Testis (tissue), 3 donors: Measurements from ENCODE around the gene TOX2. TPM values are rescaled to one million over a fixed set of nuclear protein-coding genes. Genes with fewer than 3 reads are reported as not detected.
A peak's percentile ranks its signal among the peaks of the same experiment; 100 is the strongest.

Experiments
- DNase-seq: peaks from one replicate; pipeline ENCODE4 v3.0.0-alpha.2; 2019
- H3K27ac ChIP-seq, 2 donors: fragments of 200-600 bp; sonication (generic); one replicate each; pipeline ENCODE4 v1.5.1; 2019
- H3K27me3 ChIP-seq: fragments of 200-600 bp; sonication (generic); one replicate; pipeline ENCODE4 v1.5.1; 2019
- H3K36me3 ChIP-seq: fragments of 200-600 bp; sonication (generic); one replicate; pipeline ENCODE4 v1.5.1; 2017; ENCODE audit warnings: low read depth; ENCODE audit errors: missing control alignments
- H3K4me1 ChIP-seq: fragments of 200-600 bp; sonication (generic); one replicate; pipeline ENCODE4 v1.5.1; 2019
- H3K4me3 ChIP-seq, 2 donors: fragments of 200-600 bp; sonication (generic); one replicate each; pipeline ENCODE4 v1.5.1; 2017 to 2019
- H3K9me3 ChIP-seq: fragments of 200-600 bp; sonication (generic); one replicate; pipeline ENCODE4 v1.5.1; 2017
- POLR2A ChIP-seq: fragments of 450-650 bp; IDR thresholded peaks from one replicate; pipeline ENCODE4 v1.6.1; 2017; ENCODE audit warnings: antibody characterized with exemption, mild to moderate bottlenecking, moderate library complexity
- WGBS, 2 donors: methylation state at CpG; one replicate each; pipeline ENCODE4 v1.1.5; 2018; 5-methylcytosine and 5-hydroxymethylcytosine counted together
- intact Hi-C: fragments of 100-400 bp; cut with DNase I; formaldehyde crosslinking; loops from one replicate; pipeline ENCODE4 v1.15.1; 2023; ENCODE audit warnings: low total_unique reads
- polyA plus RNA-seq: library from polyadenylated mRNA; stranded (reverse); fragments of 350-450 nt; fragmentation: Illumina TruSeq; extraction: RNeasy Lipid Tissue Mini Kit (QIAGEN cat#74804); gene quantifications from one replicate; pipeline ENCODE4 v1.2.3, GENCODE V29; 2014; ENCODE audit warnings: low read depth, low replicate concordance; ENCODE audit not compliant: insufficient read depth
- total RNA-seq, 2 donors: library from RNA; depleted of rRNA; stranded (reverse); fragments of >200 nt; gene quantifications; one replicate each; pipeline ENCODE4 v1.2.3, GENCODE V29; 2016
- TF ChIP-seq, protein P1 (sequence below), 3 experiments: fragments of 450-650 bp in 2 of 3; fragments of 200-600 bp in 1 of 3; sonication (generic) in 1 of 3; IDR thresholded peaks; one replicate each; pipeline ENCODE4 v1.5.1; 2016 to 2019; ENCODE audit warnings: antibody characterized with exemption in 3 of 3, mild to moderate bottlenecking in 2 of 3, moderate library complexity in 1 of 3

TOX2 gene
- total and polyA plus RNA-seq, 3 donors from 2014 or later = 43.8 to 67.0 (median 48.1) TPM

DNA sequence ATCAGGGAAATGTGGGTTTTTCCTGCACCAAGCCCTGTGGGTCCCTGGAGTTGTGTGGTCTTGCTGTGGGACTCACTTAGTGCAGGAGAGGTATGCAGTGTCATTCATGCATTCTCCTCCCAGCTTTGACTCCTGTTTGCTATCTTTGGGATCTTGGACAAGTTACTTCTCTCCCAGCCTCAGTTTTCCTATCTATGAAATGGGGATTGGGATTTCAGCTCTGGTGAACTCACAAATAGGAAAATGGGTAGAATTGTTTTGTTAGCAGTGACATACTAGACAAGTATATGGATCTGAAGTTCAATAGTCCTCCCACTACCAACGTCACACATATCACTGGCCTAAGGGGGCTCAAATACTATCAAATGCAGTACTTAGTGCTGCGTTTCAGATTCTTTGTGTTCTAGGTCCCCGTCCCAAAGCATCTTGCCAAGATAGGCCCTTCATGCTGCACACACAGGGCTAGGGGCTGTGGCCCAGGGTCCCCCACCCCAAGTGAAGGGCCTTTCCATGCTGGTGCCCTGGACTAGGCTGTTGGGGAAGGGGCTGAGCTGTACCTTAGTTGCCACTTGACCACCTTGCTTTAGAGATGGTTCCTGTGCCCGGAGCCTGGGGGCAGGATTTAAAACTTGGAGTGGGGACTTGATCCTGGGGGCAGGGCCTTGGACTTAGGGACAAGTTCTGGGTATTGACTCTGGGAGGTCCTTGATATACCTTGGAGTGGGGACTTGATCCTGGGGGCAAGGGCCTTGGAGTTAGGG, 98.0 kb downstream of the TOX2 start:
- no peak for DNase-seq
- intact Hi-C loops = no loop called here
- peaks cover 4% of the 10 kb centered on the region for H3K4me1 ChIP-seq
- H3K27me3 ChIP-seq = no peaks in the 10 kb centered on the region
- no peak overlapping the region for H3K27ac ChIP-seq
- no peaks in the 10 kb centered on the region for H3K36me3 ChIP-seq
- H3K4me3 ChIP-seq = no peak overlapping the region
- TF ChIP-seq, protein P1, sequence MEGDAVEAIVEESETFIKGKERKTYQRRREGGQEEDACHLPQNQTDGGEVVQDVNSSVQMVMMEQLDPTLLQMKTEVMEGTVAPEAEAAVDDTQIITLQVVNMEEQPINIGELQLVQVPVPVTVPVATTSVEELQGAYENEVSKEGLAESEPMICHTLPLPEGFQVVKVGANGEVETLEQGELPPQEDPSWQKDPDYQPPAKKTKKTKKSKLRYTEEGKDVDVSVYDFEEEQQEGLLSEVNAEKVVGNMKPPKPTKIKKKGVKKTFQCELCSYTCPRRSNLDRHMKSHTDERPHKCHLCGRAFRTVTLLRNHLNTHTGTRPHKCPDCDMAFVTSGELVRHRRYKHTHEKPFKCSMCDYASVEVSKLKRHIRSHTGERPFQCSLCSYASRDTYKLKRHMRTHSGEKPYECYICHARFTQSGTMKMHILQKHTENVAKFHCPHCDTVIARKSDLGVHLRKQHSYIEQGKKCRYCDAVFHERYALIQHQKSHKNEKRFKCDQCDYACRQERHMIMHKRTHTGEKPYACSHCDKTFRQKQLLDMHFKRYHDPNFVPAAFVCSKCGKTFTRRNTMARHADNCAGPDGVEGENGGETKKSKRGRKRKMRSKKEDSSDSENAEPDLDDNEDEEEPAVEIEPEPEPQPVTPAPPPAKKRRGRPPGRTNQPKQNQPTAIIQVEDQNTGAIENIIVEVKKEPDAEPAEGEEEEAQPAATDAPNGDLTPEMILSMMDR (IDR thresholded peaks at IDR 0.05) = no peak
- no peak for TF ChIP-seq POLR2A
- WGBS, 2 donors = 88 to 93% methylated on average over 4 of the region's 4 CpGs
- no peaks in the 10 kb centered on the region for H3K9me3 ChIP-seq

DNA sequence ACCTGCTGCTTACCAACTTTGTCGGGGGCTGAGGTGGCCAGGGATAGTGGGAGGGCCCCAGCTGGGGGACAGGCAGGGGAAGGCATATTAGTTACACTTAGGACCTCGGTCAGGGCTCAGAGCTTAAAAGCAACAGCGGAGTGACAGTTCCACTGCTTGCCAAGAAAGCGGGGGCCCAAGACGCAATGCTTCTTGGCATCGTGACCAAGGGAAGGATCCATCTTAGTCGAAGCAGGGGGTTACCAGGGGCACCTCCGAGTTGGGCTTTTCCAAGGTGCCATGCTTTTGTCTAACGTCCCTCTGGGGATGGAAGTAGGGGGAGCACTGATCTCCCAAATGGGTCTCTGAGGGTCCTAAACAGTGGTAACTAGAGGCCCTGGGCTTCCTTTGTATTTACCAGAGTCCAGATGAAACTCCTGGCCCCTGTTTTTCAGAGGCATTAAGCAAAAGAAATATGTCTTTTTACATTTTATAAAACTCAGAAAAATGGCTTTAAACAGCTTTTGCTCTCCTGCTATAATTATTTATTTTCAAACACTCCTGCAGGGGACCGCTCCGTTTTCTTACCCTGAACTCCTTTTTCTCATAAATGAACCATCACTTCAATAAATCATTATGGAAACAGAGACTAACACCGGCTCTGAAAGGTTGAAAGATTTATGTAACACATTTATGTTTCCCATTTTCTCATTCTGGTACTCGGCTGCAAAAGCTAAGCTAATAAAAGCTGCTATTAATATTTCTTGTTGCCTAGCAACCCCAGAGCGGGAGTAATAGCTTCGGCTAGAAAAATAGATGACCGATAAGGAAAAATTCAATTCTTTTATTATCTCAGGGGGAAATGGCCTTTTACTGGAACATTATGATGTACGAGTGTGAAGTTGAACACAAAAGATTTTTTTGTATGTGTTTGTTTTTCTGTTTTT, 100.4 kb downstream of the TOX2 start:
- DNase-seq = peak; percentile 59
- H3K4me3 ChIP-seq = no peak overlapping the region
- H3K36me3 ChIP-seq = no peaks in the 10 kb centered on the region
- intact Hi-C loops = no loop called here
- H3K4me1 ChIP-seq = peaks cover 7% of the 10 kb centered on the region
- no peak for TF ChIP-seq POLR2A
- TF ChIP-seq, protein P1 (IDR thresholded peaks at IDR 0.05) = no peak
- no peaks in the 10 kb centered on the region for H3K27me3 ChIP-seq
- WGBS, 2 donors = 36 to 40% methylated on average over 17 of the region's 17 CpGs
- no peaks in the 10 kb centered on the region for H3K9me3 ChIP-seq
- H3K27ac ChIP-seq = no peak overlapping the region

DNA sequence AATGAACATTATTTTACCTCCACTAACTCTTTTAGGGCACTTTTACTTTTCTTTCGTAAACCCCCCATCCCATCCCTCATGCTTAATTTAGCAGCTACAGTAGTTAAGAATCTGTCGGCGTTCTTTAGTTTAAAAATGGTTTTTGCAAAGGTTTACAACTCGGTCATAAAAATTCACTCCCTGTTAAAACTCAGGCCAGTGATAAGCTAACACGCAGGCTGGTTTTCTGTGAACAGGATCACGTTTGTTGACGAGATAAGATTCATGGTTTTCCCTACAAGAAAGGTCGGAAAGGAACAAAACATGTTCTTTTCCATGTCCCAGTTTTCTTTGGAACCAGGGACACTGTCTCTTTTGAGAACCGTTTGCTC, 101.1 kb downstream of the TOX2 start:
- H3K9me3 ChIP-seq = no peaks in the 10 kb centered on the region
- H3K27me3 ChIP-seq = no peaks in the 10 kb centered on the region
- peaks cover 7% of the 10 kb centered on the region for H3K4me1 ChIP-seq
- WGBS, 2 donors = 29 to 32% methylated on average over 9 of the region's 9 CpGs
- no peak overlapping the region for H3K27ac ChIP-seq
- H3K4me3 ChIP-seq = no peak overlapping the region
- no peak for DNase-seq
- no peak for TF ChIP-seq POLR2A
- TF ChIP-seq, protein P1 (IDR thresholded peaks at IDR 0.05) = no peak
- no peaks in the 10 kb centered on the region for H3K36me3 ChIP-seq
- intact Hi-C loops = no loop called here

DNA sequence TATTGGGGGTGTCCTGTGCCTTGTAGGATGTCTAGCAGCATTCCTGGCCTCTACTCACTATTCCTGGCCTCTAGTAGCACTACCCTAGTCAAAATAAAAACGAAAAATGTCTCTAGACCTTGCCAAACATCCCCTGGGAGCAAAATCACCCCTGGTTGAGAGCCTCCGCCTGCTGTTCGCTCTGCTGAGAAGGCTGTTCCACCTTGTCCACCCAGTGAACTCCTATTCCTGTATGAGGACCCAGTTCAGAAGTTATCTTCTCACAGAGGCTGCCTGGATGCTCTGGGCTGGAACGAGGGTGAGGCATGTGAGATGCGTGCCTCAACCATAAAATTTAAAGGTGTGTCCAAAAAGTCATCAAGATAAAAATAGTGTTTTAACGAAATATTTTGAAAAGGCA, 101.9 kb downstream of the TOX2 start:
- peaks cover 7% of the 10 kb centered on the region for H3K4me1 ChIP-seq
- intact Hi-C loops = no loop called here
- no peaks in the 10 kb centered on the region for H3K9me3 ChIP-seq
- no peak overlapping the region for H3K27ac ChIP-seq
- no peak overlapping the region for H3K4me3 ChIP-seq
- TF ChIP-seq, protein P1 (IDR thresholded peaks at IDR 0.05) = no peak
- no peak for TF ChIP-seq POLR2A
- no peak for DNase-seq
- H3K27me3 ChIP-seq = no peaks in the 10 kb centered on the region
- WGBS, 2 donors = 84% methylated on average over 6 of the region's 6 CpGs
- H3K36me3 ChIP-seq = no peaks in the 10 kb centered on the region
